NCI-H1417 treated with DMSO at 0.1 percent for 48 hours (cell line): ENCODE results near the gene BFSP2.
A peak's percentile ranks its signal among the peaks of the same experiment; 100 is the strongest.

Source experiments
- DNase-seq: peaks from one replicate; lab custom pipeline; 2025; lab: John Stamatoyannopoulos, UW

Gene BFSP2

GRCh38 chr3:133383175-133383574 lies 16.7 kb upstream of the BFSP2 start:
- no peak for DNase-seq

- DNase-seq = no peak
These were observed 16.1 kb upstream of the BFSP2 start for GRCh38 chr3:133383741-133384140.

GRCh38 chr3:133384331-133385027 lies 15.4 kb upstream of the BFSP2 start:
- DNase-seq = peak; percentile 42

- no peak for DNase-seq
These were observed 13.0 kb upstream of the BFSP2 start for GRCh38 chr3:133386876-133387275.

- no peak for DNase-seq
These were observed 12.5 kb upstream of the BFSP2 start for GRCh38 chr3:133387341-133387740.

- no peak for DNase-seq
These were observed 11.0 kb upstream of the BFSP2 start for GRCh38 chr3:133388696-133389395.

- DNase-seq = no peak
These were observed 9.1 kb upstream of the BFSP2 start for GRCh38 chr3:133390715-133391114.

GRCh38 chr3:133393204-133393603 lies 6.7 kb upstream of the BFSP2 start:
- DNase-seq = no peak

- no peak for DNase-seq
These were observed 6.0 kb upstream of the BFSP2 start for GRCh38 chr3:133393691-133394474.

GRCh38 chr3:133394561-133395311 lies 5.1 kb upstream of the BFSP2 start:
- no peak for DNase-seq

- DNase-seq = no peak
These were observed 3.0 kb upstream of the BFSP2 start for GRCh38 chr3:133396906-133397305.

GRCh38 chr3:133401374-133402135 lies 1.7 kb downstream of the BFSP2 start:
- DNase-seq = no peak

GRCh38 chr3:133404920-133405319 lies 5.1 kb downstream of the BFSP2 start:
- DNase-seq = no peak

- DNase-seq = no peak
These were observed 8.5 kb downstream of the BFSP2 start for GRCh38 chr3:133408366-133408765.

GRCh38 chr3:133408961-133409360 lies 9.1 kb downstream of the BFSP2 start:
- DNase-seq = no peak

GRCh38 chr3:133410191-133410892 lies 10.5 kb downstream of the BFSP2 start:
- no peak for DNase-seq

- DNase-seq = no peak
These were observed 12.6 kb downstream of the BFSP2 start for GRCh38 chr3:133412183-133413132.

- no peak for DNase-seq
These were observed 13.5 kb downstream of the BFSP2 start for GRCh38 chr3:133413161-133414020.

- DNase-seq = no peak
These were observed 14.2 kb downstream of the BFSP2 start for GRCh38 chr3:133414021-133414392.
